Measurements from ENCODE around the gene CAMTA1.

Gene CAMTA1

DNA sequence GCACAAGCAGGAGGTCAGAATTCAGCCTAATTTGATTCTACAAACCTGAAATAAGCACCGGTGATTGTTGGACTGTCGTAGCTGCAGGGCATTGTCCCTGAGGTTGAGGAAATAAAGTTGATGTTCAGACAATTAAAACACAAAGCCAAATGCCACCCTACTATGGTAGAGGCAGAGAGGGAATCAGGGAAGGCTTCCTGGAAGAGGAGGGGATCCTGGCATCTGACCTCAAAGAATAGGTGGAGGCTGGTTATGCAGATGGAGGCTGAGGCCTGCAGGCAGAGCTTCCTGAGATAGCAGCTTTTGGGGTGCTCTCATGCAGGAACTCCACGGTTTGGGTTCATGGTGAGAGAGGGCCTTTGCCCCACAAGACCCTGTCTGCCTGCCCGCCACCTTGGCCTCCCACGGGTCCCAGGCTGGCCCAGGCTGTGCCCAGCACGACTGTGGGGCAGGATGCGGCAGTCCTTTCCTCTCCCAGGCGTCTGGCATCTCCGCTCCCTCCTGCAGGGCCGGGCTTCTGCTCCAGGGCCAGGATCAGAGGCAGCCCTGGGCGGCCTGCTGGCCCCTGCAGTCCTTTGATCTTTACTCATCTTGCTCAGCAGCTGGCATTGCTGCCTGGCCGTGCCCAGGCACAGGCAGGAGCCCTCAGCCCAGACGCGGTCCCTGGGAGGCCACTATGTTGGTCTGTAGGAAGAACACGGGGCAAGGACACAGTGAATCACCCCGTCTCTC, 851.7 kb downstream of the CAMTA1 start:
- Histone ChIP-seq H3K36me3 (ENCODE audit: control insufficient read depth, insufficient read depth, low read length) (no peaks in the 10 kb centered on the region), H3K4me1 (ENCODE audit: control insufficient read depth, insufficient read depth, low read length, poor library complexity, severe bottlenecking) (peaks cover 4% of the 10 kb centered on the region), H3K4me3 (ENCODE audit: extremely low read depth, insufficient read depth, low read length, poor library complexity, severe bottlenecking) (no peak overlapping the region), H3K27ac (ENCODE audit: low read depth, low read length, severe bottlenecking) (no peak overlapping the region), H3K9me3 (ENCODE audit: control insufficient read depth, low read length) (no peaks in the 10 kb centered on the region)
- 85 to 89% methylated on average over 10 to 14 of the region's 16 CpGs for WGBS, 2 experiments (ENCODE audit: insufficient coverage in 2 of 2)

DNA sequence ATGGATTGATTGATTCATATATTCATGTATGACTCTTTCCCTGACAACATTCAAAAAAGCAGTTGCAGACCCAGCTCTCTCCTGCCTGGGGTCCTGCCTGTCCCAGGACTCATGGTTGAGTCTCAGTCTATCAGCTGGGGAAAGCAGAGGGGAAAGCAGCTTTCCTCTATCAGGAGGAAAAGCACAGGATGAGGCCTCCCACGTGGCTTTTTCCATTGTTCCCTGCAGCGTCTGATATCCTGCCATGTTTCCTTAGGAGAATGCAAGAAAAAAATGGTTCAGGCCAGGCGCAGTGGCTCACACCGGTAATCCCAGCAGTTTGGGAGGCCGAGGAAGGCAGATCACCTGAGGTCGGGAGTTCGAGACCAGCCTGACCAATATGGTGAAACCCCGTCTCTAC, 852.8 kb downstream of the CAMTA1 start:
- Histone ChIP-seq H3K4me1 (ENCODE audit: control insufficient read depth, insufficient read depth, low read length, poor library complexity, severe bottlenecking) (peaks cover 6% of the 10 kb centered on the region), H3K9me3 (ENCODE audit: control insufficient read depth, low read length) (no peaks in the 10 kb centered on the region), H3K27ac (ENCODE audit: low read depth, low read length, severe bottlenecking) (no peak overlapping the region), H3K36me3 (ENCODE audit: control insufficient read depth, insufficient read depth, low read length) (no peaks in the 10 kb centered on the region), H3K4me3 (ENCODE audit: extremely low read depth, insufficient read depth, low read length, poor library complexity, severe bottlenecking) (no peak overlapping the region)
- WGBS, 2 experiments (ENCODE audit: insufficient coverage in 2 of 2), result 65 to 77% methylated on average over 6 to 8 of the region's 8 CpGs

DNA sequence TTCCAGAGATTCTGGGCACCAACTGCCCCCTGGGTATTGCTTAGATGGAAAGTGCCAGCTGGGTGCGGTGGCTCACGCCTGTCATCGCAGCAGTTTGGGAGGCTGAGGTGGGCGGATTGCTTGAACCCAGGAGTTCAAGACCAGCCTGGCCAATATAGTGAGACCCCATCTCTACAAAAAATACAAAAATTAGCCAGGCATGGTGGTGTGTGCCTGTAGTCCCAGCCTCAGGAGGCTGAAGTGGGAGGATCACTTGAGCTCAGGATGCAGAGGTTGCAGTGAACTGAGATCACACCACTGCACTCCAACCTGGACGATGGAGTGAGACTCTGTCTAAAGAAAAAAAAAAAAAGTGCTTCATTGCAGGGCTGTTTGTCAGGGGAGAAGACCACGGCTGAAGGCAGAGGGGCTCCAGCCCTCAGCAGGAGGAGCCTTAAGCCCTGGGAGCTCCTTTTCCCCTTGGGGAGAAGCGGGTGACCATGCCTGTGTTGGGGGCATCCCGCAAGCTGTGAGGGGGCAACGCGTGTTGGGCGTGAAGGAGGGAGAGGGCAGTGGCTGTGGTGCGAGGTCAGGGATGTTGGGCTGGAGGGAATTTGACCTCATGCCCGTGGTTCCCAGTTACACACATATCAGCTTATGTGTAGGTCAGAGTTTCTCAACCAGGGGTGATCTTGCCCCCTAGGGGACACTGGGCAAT, 854.3 kb downstream of the CAMTA1 start:
- 82 to 95% methylated on average over 5 to 11 of the region's 13 CpGs for WGBS, 2 experiments (ENCODE audit: insufficient coverage in 2 of 2)
- Histone ChIP-seq H3K27ac (ENCODE audit: low read depth, low read length, severe bottlenecking) (no peak overlapping the region), H3K4me1 (ENCODE audit: control insufficient read depth, insufficient read depth, low read length, poor library complexity, severe bottlenecking) (peaks cover 10% of the 10 kb centered on the region), H3K4me3 (ENCODE audit: extremely low read depth, insufficient read depth, low read length, poor library complexity, severe bottlenecking) (no peak overlapping the region), H3K36me3 (ENCODE audit: control insufficient read depth, insufficient read depth, low read length) (no peaks in the 10 kb centered on the region), H3K9me3 (ENCODE audit: control insufficient read depth, low read length) (no peaks in the 10 kb centered on the region)

DNA sequence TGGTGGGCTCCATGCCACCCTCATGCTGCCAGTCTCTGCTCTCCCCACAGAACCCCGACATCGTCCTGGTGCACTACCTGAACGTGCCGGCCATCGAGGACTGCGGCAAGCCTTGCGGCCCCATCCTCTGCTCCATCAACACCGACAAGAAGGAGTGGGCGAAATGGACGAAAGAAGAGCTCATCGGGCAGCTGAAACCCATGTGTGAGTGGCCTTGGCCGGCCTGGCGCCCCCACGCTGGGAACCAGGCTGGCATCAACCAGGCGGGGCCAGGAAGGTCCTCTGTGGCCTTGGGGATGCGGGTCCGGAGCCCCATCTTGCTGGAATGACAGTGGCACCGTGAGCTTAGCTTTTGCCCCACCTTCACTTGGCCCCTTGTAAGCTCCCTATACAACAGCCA, 855.1 kb downstream of the CAMTA1 start:
- WGBS, 2 experiments (ENCODE audit: insufficient coverage in 2 of 2), result 95 to 97% methylated on average over 16 to 17 of the region's 18 CpGs
- Histone ChIP-seq H3K4me3 (ENCODE audit: extremely low read depth, insufficient read depth, low read length, poor library complexity, severe bottlenecking) (no peak overlapping the region), H3K36me3 (ENCODE audit: control insufficient read depth, insufficient read depth, low read length) (no peaks in the 10 kb centered on the region), H3K4me1 (ENCODE audit: control insufficient read depth, insufficient read depth, low read length, poor library complexity, severe bottlenecking) (peaks cover 10% of the 10 kb centered on the region), H3K27ac (ENCODE audit: low read depth, low read length, severe bottlenecking) (no peak overlapping the region), H3K9me3 (ENCODE audit: control insufficient read depth, low read length) (no peaks in the 10 kb centered on the region)

DNA sequence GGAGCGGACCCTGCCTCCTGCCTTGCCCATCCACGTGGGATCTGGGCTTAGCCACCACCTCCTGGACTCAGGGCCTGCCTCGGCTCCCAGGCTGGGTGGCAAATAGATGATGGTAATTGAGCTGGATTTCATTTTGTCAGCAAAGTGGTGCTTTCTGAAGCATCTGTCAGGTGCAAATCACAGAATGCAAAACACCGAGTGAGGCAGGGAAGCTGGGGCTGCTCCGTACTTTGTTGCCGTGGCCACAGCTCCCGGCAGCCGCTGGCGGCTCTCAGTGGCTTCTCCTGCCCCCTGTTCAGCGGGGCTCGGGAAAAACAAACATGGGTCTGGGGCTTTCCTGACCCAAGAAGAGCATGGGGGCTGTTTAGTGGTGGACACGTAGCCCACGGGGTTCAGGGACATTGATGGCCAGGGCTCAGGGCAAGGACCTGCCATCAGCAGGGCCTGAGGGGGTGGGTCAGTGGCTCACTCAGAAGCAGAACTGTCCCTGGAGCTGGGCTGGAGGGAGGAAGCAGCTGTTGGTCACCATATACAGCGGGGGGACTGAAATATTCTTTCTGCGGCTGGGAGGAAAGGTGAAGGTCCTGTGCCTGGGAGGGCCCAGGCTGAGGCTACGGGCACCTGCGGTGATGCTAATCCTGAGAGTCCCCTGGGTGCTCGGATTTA, 855.8 kb downstream of the CAMTA1 start:
- Histone ChIP-seq H3K36me3 (ENCODE audit: control insufficient read depth, insufficient read depth, low read length) (no peaks in the 10 kb centered on the region), H3K4me1 (ENCODE audit: control insufficient read depth, insufficient read depth, low read length, poor library complexity, severe bottlenecking) (peaks cover 10% of the 10 kb centered on the region), H3K4me3 (ENCODE audit: extremely low read depth, insufficient read depth, low read length, poor library complexity, severe bottlenecking) (no peak overlapping the region), H3K9me3 (ENCODE audit: control insufficient read depth, low read length) (no peaks in the 10 kb centered on the region), H3K27ac (ENCODE audit: low read depth, low read length, severe bottlenecking) (no peak overlapping the region)
- 79 to 80% methylated on average over 16 to 18 of the region's 18 CpGs for WGBS, 2 experiments (ENCODE audit: insufficient coverage in 2 of 2)

DNA sequence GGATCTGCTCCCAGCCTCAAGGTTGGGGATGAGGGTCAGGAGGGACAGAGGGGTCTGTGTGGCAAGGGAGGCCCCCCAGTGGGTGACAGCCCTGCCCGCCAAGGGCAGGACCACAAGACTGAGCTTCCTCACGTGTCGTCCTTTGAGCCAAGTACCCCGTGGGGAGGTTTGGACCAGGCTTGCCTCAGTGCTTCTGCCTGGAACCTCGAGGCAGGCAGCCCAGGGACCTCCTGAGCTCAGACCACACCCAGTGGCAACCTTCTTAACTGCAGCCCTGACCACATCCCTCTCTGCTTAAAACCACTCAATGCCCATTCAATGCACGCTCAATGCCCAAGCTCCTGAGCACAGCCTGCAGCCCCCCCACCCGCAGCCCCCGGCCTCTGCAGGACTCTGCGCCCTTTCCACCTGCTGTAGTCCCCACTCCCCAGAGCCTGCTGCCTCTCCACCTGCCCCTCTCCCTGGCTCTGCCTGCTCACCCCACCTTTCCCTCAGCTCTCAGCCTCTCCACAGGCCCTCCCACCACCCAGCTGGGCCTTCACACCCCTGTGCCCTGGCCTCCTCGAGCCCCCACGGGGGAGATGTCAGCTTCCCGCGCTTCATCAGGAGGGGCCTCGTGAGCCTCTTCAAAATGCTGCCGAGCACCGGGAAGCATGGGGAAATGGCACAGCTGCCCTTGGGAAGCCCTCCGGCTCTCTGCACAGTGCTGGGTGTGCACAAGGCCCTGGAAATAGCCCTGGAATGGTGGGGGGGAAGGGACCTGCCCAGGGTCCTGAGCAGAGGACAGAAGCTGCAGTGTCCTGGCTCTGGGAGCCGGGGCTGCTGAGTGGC, 856.5 kb downstream of the CAMTA1 start:
- WGBS, 2 experiments (ENCODE audit: insufficient coverage in 2 of 2), result 85 to 92% methylated on average over 13 to 16 of the region's 18 CpGs
- peaks cover 10% of the 10 kb centered on the region for H3K4me1 ChIP-seq (ENCODE audit: control insufficient read depth, insufficient read depth, low read length, poor library complexity, severe bottlenecking)
- no peaks in the 10 kb centered on the region for H3K9me3 ChIP-seq (ENCODE audit: control insufficient read depth, low read length)
- no peak overlapping the region for H3K27ac ChIP-seq (ENCODE audit: low read depth, low read length, severe bottlenecking)
- no peaks in the 10 kb centered on the region for H3K36me3 ChIP-seq (ENCODE audit: control insufficient read depth, insufficient read depth, low read length)
- H3K4me3 ChIP-seq (ENCODE audit: extremely low read depth, insufficient read depth, low read length, poor library complexity, severe bottlenecking), result no peak overlapping the region

DNA sequence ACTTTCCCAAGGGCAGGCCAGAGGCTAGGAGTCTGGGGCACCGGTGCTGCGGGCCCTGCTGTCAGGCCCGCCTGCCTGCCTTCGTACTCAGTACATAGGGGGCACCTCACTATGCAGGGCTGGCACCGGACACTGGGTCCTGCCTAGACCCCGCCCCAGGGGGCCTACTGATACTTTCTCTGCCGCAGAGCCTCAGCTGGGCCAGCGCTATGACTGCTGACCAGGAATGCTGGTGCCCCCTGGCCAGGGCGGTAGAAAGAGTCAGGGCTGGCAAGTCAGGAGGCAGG, 857.1 kb downstream of the CAMTA1 start:
- H3K27ac ChIP-seq (ENCODE audit: low read depth, low read length, severe bottlenecking), result no peak overlapping the region
- peaks cover 10% of the 10 kb centered on the region for H3K4me1 ChIP-seq (ENCODE audit: control insufficient read depth, insufficient read depth, low read length, poor library complexity, severe bottlenecking)
- H3K4me3 ChIP-seq (ENCODE audit: extremely low read depth, insufficient read depth, low read length, poor library complexity, severe bottlenecking), result no peak overlapping the region
- H3K9me3 ChIP-seq (ENCODE audit: control insufficient read depth, low read length), result no peaks in the 10 kb centered on the region
- no peaks in the 10 kb centered on the region for H3K36me3 ChIP-seq (ENCODE audit: control insufficient read depth, insufficient read depth, low read length)
- 90 to 95% methylated on average over 8 to 9 of the region's 9 CpGs for WGBS, 2 experiments (ENCODE audit: insufficient coverage in 2 of 2)

DNA sequence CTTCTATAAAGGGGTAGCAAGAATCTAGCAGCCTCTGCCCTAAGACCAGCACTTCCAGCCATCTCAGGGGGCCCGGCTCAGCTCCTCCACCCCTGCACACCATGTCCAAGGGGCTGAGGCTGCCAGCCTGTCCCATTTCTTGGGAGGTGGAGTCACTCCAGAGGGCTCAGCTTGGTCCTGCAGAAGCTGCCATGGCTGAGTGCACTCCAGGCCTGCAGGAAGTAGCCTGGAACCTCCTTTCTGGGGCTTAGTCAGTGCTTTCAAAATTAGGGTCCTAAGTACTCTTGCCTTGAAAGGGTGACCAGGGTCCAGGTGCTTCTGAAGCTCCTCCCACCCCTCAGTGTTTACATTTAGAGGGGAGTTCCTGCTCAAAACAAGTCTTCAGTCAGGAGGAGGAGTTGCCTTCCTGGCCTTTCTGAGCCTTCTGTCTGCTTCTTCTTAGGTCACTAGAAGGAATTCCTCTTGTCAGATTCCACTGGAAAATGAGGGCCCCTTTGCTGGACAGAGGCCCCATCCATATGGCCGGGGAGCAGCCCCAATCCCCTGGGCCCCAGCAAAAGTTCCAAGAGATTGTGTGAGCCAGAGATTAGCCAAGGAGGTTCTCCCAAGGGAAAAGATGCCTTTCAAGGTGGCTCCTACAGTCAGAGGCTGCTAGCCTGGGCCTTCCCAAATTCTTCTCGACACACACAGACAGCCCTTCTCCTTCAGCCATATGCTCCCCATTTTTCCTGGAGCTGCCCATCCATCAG, 857.7 kb downstream of the CAMTA1 start:
- Histone ChIP-seq H3K36me3 (ENCODE audit: control insufficient read depth, insufficient read depth, low read length) (no peaks in the 10 kb centered on the region), H3K4me1 (ENCODE audit: control insufficient read depth, insufficient read depth, low read length, poor library complexity, severe bottlenecking) (peaks cover 10% of the 10 kb centered on the region), H3K27ac (ENCODE audit: low read depth, low read length, severe bottlenecking) (no peak overlapping the region), H3K9me3 (ENCODE audit: control insufficient read depth, low read length) (no peaks in the 10 kb centered on the region), H3K4me3 (ENCODE audit: extremely low read depth, insufficient read depth, low read length, poor library complexity, severe bottlenecking) (no peak overlapping the region)
- WGBS, 2 experiments (ENCODE audit: insufficient coverage in 2 of 2), result 87 to 90% methylated on average over 2 to 3 of the region's 3 CpGs

DNA sequence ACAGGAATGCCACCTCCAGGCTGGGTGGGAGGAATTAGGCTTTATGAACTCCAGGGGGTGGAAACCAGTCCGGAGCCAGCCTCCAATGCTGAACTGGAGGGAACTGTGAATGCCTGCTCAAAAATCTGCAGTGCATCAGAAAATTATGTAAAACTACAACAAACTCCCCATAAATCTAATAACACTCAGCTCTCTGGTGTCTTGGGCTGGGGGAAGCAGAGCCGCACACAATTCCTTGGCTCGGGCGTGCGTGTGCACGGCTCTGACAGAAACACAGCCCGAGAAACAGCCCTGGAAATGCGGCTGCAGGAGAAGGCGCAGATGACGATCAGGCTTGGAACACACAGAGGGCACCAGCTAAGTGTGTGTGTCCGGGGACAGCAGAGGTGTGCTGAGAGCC, 858.3 kb downstream of the CAMTA1 start:
- 90 to 96% methylated on average over 10 to 11 of the region's 11 CpGs for WGBS, 2 experiments (ENCODE audit: insufficient coverage in 2 of 2)
- Histone ChIP-seq H3K27ac (ENCODE audit: low read depth, low read length, severe bottlenecking) (no peak overlapping the region), H3K4me1 (ENCODE audit: control insufficient read depth, insufficient read depth, low read length, poor library complexity, severe bottlenecking) (peaks cover 10% of the 10 kb centered on the region), H3K9me3 (ENCODE audit: control insufficient read depth, low read length) (no peaks in the 10 kb centered on the region), H3K36me3 (ENCODE audit: control insufficient read depth, insufficient read depth, low read length) (no peaks in the 10 kb centered on the region), H3K4me3 (ENCODE audit: extremely low read depth, insufficient read depth, low read length, poor library complexity, severe bottlenecking) (no peak overlapping the region)

DNA sequence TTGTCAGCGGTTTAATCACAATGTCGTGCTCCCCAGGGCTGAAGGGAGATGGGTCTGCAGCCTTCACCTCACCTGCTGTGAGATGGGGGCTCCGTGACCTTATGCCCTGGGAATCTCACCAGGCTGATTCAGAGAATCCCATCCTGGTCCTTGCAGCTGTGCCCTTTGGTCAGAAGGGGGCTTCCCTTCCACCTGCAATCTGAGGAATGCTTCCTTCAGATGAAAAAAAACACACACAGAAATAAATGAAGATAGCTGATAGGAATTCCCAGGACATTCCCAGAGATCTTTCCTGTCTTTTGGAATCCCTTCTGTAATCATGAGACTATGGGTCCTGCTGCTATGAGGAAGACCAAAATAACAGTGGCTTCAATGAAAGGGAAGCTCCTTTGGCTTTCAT, 858.8 kb downstream of the CAMTA1 start:
- no peaks in the 10 kb centered on the region for H3K9me3 ChIP-seq (ENCODE audit: control insufficient read depth, low read length)
- no peak overlapping the region for H3K4me3 ChIP-seq (ENCODE audit: extremely low read depth, insufficient read depth, low read length, poor library complexity, severe bottlenecking)
- H3K4me1 ChIP-seq (ENCODE audit: control insufficient read depth, insufficient read depth, low read length, poor library complexity, severe bottlenecking), result peaks cover 10% of the 10 kb centered on the region
- WGBS, 2 experiments (ENCODE audit: insufficient coverage in 2 of 2), result 72 to 78% methylated on average over 3 of the region's 3 CpGs
- H3K36me3 ChIP-seq (ENCODE audit: control insufficient read depth, insufficient read depth, low read length), result no peaks in the 10 kb centered on the region
- no peak overlapping the region for H3K27ac ChIP-seq (ENCODE audit: low read depth, low read length, severe bottlenecking)
